Adipose tissue (tissue), 3 donors: ENCODE results near the gene TM4SF4. TPM values are rescaled to one million over a fixed set of nuclear protein-coding genes. Genes with fewer than 3 reads are reported as not detected.

ENCODE experiments used
- H3K27ac ChIP-seq: one replicate; pipeline ENCODE4 v1.5.1; 2013; ENCODE audit warnings: low read depth, low read length
- WGBS, 3 donors: extraction: QIAGEN DNeasy Blood & Tissue Kit; methylation state at CpG; one replicate each; pipeline ENCODE4 v1.1.7; 2013; 5-methylcytosine and 5-hydroxymethylcytosine counted together
- polyA plus RNA-seq, 3 donors: library from polyadenylated mRNA; stranded (reverse); fragments of 200-250 nt; gene quantifications; one replicate each; pipeline ENCODE4 v1.2.3, GENCODE V29; 2013
- donor health status: healthy with polysubstance abuse.
- donor health status: Bipolar disorder and iron deficiency.
- donor health status: healthy.

The TM4SF4 gene
- polyA plus RNA-seq, 3 donors = 0.34 to 87.6 (median 2.5) TPM

DNA sequence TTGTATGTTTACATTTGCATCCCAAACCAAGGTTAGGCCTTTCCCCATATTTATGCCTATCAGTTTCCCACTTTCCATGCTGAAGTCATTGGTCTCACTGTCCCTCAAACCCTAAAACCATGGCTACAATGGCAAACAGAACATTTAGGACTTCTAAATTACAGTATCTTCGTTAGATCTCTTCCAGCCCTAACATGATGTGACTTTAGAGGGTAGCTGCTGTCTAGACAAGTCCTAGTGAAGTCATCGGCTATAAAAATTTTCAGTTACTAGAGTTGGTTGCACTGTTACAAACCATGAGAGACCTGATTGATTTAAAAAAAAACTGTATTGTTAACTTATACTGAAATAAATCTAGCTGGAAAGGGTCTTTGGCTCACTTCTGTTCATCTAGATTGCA, 54.6 kb downstream of the TM4SF4 start:
- 83 to 94% (median 92%) methylated on average over 2 of the region's 2 CpGs for WGBS, 3 donors
- no peak overlapping the region for H3K27ac ChIP-seq

DNA sequence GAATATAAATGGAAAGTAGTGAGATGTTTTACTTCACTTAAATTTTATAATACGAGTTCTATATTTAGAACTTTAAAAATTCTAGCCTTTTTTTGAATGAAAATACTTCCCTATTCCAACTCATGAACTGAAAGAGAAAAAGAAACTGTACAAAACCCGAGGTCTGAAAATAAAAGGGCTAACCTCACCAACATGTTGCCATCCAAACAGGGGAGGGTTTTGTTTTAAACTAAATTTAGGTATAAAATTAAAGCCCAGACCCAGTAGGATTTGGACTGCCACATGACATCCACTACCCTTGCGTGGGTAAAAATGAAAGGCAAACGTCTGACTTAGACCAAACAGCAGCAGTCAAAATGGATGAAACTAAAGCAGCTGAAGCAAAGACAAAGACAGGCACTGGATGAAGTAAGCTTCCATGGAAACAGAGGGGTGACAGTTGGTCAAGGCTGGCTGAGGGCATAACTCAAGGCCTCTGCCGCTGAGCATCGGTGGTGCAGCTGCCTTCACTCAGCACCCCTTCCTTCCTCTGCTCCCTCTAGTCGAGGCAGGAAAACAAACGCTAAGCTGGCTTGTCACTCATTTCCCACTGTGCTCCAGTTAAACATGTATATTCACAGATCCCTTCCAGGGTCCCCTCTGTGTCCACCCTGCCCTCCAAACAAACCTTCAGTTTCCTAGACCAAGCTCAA, 58.1 kb downstream of the TM4SF4 start:
- H3K27ac ChIP-seq = no peak overlapping the region
- WGBS, 3 donors = 31 to 38% (median 37%) methylated on average over 8 of the region's 8 CpGs

DNA sequence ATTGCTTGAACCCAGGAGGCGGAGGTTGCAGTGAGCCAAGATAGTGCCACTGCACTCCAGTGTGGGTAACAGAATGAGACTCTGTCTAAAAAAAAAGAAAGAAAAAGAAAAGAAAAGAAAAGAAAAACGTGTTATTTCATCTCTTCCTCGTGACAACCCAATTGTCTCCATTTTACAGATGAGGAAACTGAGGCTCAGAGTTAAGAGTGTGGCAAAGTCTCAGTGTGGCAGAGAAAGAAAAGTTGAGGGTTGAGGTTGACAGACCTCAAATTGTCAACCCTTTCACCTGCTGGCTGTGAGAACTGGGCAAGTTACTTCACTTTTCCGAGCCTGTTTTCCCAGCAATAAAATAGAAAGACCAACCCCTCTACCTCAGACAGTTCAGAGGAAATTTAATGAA, 59.6 kb downstream of the TM4SF4 start:
- 88 to 94% (median 94%) methylated on average over 4 of the region's 4 CpGs for WGBS, 3 donors
- no peak overlapping the region for H3K27ac ChIP-seq

DNA sequence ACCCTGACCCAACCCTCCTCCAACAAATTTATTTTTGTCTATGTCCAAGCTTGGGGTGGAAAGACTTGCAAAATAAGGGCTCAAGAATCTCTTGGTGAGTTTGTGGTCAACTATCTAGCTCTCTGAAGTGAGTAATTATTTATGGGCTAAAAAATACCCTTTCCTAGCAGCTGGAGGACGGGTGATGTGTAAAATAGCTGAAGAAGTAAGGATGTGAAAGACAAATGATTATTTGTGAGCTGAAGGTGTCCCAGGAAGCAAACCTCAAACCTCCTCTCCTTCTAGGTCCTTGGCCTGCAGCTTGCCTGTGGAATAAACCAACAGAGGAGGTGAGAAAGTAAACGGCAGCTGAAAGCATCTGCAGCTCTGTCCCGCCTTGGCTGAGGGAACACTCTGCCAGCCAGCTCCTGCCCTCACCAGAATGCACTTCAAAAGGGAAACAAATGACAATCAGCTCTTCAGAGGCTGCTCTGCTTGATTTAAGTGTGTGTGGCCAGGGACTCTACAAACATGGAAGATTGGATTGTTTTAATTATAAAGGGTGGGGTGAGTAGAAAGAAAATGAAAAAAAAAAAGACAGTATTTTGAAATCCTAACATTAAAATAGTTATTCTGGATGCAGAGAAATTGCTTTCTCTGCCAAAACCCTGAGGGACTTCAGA, 60.3 kb downstream of the TM4SF4 start:
- WGBS, 3 donors = 28 to 48% (median 45%) methylated on average over 3 of the region's 3 CpGs
- H3K27ac ChIP-seq = no peak overlapping the region

DNA sequence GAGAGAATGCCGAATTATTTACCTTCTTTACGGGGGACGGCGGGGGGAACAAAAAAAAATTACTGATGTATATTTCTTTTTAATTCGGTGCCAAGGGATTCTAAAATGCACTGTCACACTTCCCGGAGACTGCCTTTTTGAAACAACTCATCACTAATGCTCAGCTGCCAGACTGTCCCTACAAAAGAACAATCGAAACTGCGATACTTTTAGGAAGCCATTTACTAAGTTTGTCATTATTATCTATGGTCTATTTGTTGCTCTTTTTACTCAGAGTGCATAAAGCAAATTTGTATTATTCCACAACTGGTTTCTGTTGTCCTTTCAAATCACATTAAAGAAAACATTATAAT, 60.8 kb downstream of the TM4SF4 start:
- WGBS, 3 donors = 41 to 64% (median 62%) methylated on average over 8 of the region's 8 CpGs
- no peak overlapping the region for H3K27ac ChIP-seq

DNA sequence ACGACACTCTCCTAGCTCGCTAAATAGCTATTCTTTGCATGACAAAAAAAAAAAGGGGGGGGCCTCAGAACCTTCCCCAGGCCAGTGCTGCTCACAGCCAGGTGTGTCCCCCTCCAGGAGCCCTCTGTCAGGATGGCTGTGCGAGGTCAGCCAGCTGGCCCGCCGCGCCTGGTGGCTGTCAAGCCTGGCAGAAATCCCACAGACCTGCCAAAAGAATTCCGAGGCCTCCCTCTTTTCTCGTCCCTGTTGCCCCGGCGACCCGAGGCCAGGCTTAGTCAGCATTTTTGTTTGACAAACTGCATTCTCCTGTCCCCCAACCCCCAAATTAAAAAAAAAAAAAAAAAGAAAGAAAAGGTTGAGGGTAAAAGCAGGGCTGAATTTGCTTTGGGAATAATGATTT, 61.9 kb downstream of the TM4SF4 start:
- 13 to 51% (median 34%) methylated on average over 11 of the region's 11 CpGs for WGBS, 3 donors

DNA sequence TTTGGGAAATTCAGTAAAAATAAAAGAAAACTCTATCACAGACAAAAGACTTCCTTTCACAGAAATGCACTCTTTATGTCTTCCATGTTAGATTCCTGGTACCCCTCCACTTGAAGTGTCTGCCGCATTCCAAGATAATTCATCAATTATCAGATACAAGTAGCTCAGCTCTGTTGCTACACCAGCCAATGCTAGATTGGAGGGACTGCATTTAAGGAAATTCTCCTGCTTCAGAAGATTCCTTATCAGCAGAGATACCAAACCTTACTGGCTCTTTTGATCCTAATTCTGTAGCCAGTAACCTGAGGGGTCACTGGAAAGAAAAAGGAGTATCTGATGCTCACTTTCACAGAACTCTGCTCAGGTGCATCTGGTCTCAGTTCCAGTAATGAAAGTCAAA, 63.9 kb downstream of the TM4SF4 start:
- 91 to 100% (median 97%) methylated on average over 1 of the region's 1 CpG for WGBS, 3 donors
- no peak overlapping the region for H3K27ac ChIP-seq

More for the DNA sequence above, 61.9 kb downstream of the TM4SF4 start:
- H3K27ac ChIP-seq = no peak overlapping the region

DNA sequence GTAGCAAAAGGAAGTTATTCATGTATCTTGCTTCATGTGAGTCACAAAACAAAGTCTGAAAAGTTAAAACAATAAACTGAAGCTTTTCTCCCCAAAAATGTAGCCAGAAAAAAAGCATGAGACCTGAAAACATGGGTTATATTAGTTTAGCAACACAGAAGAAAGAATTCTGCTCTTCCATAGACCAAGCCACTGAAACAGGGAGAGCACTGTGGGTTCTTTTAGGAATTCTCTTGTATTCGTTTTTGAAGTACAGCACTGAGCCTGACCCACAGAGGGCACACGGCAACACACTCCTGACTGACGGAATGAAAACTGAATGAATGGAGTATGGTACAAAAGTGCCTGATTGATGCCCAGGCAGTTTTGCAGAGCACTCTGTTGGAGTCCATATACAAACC, 66.6 kb downstream of the TM4SF4 start:
- 56 to 72% (median 66%) methylated on average over 3 of the region's 3 CpGs for WGBS, 3 donors
- H3K27ac ChIP-seq = no peak overlapping the region

DNA sequence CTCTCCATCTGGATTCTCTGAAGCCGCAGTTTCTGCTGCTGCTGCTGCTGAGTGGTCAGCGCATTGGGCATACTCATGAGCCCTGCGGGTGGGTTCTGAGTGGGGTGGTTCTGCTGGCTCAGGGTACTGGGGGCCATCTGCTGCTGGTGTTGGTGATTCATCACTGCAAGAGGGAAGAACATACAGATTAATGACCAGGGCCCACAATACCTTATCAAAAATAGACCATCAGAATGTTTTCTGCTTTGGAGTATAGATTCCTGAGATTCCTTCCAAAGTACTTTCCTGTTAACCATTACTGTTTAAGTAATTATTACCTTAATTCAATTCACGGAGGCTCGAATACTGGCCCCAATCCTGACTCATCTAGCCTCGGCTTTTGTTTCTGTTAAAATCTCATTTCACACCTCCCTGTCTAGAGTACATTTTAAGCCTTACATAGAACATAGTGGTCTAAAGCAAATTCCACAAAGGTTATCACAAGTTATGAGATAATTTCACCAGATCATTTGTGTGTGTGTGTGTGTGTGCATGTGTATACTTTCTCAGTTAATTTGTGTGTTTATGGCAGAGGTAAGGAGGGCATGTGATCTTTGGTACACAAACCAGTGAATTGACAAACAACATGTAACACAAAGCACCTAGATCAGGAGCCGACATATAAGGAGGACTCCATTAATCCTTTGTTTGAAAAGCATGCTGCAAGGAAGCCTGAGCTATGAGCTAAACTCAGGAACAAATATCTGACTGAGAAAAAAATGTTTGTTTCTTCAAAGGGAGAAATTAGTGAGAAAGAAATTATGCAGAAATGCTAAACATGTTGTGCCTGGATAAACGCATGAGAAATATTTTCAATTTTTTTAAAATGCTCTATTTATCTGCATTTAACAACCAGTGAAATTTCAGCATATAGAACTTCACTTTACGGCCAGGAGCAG, 68.1 kb downstream of the TM4SF4 start:
- no peak overlapping the region for H3K27ac ChIP-seq
- WGBS, 3 donors = 75 to 89% (median 86%) methylated on average over 9 of the region's 9 CpGs

DNA sequence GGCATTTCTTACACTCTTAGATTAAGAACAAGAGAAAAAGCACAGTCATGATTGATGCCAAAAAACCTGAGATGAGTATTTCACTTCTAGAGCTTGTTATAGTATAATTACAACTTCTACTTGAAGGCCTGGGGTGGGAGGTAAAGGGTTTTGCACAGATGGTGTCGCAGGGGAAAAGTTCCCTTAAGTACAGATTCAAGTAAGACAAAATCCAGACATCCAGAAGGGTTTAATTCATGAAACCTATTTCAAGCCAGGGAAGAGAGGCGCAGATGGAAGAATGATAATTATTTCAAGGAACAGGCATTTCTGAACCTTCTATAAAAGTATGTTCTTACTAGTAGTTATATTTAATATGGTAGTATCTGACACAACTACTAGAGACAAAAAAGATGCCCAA, 70.6 kb downstream of the TM4SF4 start:
- 89 to 92% (median 91%) methylated on average over 2 of the region's 2 CpGs for WGBS, 3 donors
- H3K27ac ChIP-seq = no peak overlapping the region

DNA sequence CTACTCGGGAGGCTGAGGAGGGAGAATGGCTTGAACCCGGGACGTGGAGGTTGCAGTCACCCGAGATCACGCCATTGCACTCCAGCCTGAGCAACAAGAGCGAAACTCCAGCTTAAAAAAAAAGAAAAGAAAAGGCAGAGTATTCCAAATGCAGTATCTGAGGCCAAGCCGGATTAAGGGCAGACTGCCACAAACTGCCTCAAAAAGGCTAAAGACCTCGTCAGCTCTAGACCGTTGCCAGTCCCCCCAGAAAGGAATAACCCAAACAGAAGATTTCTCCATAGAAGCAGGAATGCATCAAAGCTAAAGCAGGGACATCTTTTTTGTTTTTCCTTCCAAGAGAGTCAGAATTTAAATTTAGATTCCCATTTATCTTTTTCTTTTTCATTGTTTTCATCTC, 72.9 kb downstream of the TM4SF4 start:
- WGBS, 3 donors = 48 to 58% (median 58%) methylated on average over 9 of the region's 9 CpGs
- no peak overlapping the region for H3K27ac ChIP-seq

DNA sequence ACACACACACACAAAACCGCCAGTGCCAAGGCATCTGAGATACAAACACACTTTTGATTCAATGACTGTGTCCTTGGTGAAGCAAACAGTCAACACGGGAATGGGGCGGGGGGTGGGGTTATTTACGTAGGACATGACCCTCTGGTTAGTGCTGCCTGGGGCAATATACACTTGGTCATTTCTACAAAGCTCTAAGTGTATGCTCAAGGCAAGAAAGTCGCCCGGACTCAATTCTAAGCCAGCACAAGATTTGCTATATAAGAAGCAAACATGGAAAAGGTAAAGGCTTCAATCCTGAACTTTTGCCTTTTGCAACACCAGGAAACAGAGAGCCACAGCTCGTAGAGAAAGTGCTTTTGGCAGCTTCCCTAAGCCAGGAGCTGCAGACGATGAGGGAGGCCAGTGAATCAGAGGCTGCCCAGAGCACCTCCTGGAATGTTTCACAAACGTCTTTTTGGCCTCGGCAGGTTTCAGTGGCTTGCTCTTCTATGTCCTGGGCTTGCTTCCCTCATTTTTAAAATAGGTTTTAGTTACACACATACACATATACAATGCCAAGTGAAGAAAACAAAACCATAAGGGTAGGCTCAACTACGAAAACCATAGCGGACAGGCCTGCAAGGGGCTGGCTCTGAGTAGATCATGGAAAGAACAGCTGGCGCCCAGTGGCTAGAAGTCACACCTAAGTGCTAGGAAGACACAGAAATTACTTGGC, 73.6 kb downstream of the TM4SF4 start:
- 39 to 66% (median 61%) methylated on average over 13 of the region's 13 CpGs for WGBS, 3 donors
- H3K27ac ChIP-seq = no peak overlapping the region

DNA sequence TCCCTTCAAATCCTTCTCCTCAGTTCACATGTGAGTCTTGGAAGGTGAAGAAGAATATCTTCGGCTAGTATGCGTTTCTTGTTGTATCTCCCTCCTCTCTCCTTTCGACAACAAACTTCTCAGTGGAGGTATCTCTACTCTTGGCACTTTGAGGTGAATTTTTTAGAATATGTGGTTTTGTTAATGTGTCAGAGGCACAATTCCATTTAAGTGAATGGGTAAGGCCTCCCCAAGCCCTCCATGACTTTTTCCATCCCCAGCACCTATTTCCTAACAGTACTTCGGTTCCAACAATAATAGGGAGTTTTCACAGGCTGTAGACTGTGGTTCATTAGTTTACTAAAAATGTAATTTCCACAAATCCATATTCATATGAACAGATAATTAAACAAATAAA, 74.2 kb downstream of the TM4SF4 start:
- 93 to 97% (median 96%) methylated on average over 4 of the region's 4 CpGs for WGBS, 3 donors
- H3K27ac ChIP-seq = no peak overlapping the region

DNA sequence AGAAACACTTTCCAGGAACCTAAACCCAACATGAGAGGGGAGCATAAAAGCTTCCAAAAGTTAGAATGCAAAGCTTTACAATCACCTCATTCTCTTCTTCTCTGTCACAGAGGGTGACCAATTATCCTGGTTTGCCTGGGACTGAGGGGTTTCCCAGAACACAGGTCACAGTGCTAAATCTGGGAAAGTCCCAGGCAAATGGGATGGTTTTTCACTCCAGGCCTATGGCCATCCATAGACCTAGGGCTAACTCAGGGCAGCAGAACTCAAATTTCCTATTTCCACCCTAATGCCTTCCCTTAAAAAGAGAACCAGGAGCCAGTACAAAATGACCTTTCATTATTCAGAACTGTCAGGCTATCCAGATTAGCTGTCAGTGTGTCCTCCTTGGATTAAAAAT, 77.0 kb downstream of the TM4SF4 start:
- H3K27ac ChIP-seq = no peak overlapping the region

DNA sequence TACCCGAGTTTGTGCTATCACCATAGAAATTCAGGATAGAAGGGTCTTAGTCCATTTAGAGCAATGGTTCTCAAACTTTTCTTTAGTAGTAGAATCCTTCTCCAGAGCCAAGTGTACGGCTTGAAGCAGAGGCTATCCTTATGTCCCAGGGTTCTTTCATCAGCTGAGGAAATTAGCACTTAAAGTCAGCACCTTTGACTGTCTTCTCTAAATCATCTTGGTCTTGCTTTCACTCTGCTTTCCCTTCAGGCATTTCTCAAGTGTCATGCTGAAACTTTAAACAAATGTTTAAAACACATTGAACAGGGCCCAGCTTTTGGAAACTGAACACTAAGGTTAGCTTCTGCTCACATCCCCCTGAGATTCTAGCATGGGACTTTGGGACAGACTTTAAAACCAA, 78.2 kb downstream of the TM4SF4 start:
- WGBS, 3 donors = 74 to 93% (median 82%) methylated on average over 2 of the region's 2 CpGs
- no peak overlapping the region for H3K27ac ChIP-seq
